GM12874 (cell line): ENCODE measurements around the gene BLOC1S5.

Source experiments
- CTCF ChIP-seq: IDR thresholded peaks from 2 replicates; pipeline ENCODE4 v1.5.1; 2011; ENCODE audit warnings: low read depth, mild to moderate bottlenecking, control low read depth, low read length, moderate library complexity; ENCODE audit not compliant: insufficient read depth

Gene BLOC1S5

GRCh38 chr6:8057793-8058192 lies 6.4 kb downstream of the BLOC1S5 start:
- no peak for TF ChIP-seq CTCF

- TF ChIP-seq CTCF: no peak
Observed at GRCh38 chr6:8057263-8057662, 6.9 kb downstream of the BLOC1S5 start.

DNA sequence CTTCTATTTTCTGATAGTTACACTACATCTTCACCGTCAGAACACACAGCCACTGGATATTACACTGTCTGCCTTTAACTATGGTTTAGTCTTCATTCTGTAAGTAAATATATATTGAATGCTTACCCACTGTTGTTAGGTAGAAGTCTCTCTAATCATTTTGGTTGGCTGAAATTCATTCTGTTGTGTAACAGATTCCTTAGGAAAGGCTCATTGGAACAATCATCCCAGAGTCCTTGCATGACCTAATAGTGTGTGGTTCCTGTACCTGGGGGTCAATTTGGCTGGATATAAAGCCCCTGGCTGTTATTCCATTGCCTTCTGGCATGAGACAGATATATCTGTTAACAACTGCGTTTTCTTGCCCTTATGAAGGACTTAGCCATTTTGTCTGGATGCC lies 9.9 kb downstream of the BLOC1S5 start:
- no peak for TF ChIP-seq CTCF

GRCh38 chr6:8047541-8048292 lies 16.5 kb downstream of the BLOC1S5 start:
- TF ChIP-seq CTCF: no peak

- no peak for TF ChIP-seq CTCF
Observed at GRCh38 chr6:8043221-8043620, 21.0 kb downstream of the BLOC1S5 start.

DNA sequence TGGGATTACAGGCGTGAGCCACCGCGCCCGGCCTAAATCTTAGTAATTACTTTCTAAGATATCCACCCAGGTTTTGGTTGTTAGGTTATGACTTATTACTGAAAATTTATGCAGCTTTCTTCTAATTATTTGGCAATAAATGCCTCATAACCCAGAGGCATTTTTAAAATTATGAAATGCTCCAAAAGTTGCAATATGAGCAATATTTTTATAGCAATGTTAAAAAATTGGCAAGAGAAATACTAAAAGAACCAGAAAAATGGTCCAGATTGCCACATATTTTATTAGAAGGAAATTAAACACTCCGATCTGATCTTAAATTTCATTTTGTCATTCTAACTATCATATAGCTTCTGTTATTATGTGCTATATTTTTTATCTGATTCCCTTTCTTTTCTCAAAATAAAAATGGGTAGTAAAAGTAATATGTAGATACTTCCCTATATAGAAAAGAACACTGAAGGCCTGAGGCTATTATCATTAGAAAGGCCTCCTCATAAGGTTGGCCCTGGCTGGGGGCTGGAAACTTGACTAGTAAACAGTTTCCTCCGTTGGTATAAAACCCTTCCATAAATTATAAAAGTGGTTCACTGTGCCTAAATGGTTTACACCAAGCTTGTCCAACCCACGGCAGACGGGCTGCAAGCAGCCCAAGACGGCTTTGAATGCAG lies 22.1 kb downstream of the BLOC1S5 start:
- TF ChIP-seq CTCF: no peak

DNA sequence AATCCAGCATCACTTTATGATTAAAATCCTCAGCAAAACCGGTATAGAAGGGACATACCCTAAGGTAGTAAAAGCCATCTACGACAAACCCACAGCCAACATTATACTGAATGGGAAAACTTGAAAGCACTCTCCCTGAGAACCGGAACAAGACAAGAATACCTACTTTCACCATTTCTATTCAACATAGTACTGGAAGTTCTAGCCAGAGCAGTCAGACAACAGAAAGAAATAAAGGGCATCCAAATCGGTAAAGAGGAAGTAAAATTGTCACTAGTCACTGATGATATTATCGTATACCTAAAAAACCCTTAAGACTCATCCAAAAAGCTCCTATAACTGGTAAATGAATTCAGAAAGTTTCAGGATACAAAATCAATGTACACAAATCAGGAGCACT lies 33.3 kb downstream of the BLOC1S5 start:
- TF ChIP-seq CTCF: no peak
